ENCODE results near the gene DIP2A. TPM values are rescaled to one million over a fixed set of nuclear protein-coding genes. Genes with fewer than 3 reads are reported as not detected.

DIP2A gene
- polyA plus RNA-seq, 3 donors = 4.6 to 55.4 (median 6.1) TPM

DNA sequence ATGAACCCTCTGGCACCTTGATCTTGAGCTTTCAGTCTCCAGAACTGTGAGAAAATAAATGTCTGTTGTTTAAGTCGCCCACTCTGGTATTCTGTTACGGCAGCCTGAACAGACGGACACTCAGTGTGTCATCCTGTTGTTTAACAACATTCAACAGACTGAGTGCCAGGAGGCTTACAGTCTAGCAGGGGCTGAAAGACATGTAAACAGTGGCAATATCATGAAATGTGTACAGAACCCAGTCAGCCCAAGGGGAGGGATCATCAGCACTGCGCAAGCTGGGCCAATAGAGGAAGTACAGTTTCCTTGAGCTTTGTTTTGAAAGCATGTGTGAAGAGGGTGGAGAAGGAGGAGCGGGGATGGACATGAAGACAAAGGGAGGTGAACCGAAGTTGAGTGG lies 13.6 kb downstream of the DIP2A start:
- Histone ChIP-seq H3K27ac (ENCODE audit: low read depth in 1 of 2, low read length in 2 of 2) (peak overlapping the region in 1 of 2 donors; percentile 72), H3K9me3 (replicated peaks in 1 of 2; ENCODE audit: control insufficient read depth in 1 of 2, insufficient read depth in 1 of 2, low read length in 2 of 2) (no peaks in the 10 kb centered on the region), H3K4me1 (ENCODE audit: control insufficient read depth in 1 of 2, insufficient read depth in 2 of 2, low read length in 2 of 2) (peaks cover 16 to 23% of the 10 kb centered on the region in 2 donors), H3K27me3 (ENCODE audit: control insufficient read depth in 2 of 2, insufficient read depth in 2 of 2, low read length in 2 of 2) (no peaks in the 10 kb centered on the region), H4K20me1 (ENCODE audit: insufficient read depth, low read length) (peaks cover 12% of the 10 kb centered on the region), H3K4me2 (replicated peaks; ENCODE audit: extremely low read depth, low read length, poor library complexity, severe bottlenecking) (peak overlapping the region; percentile 61), H3K9ac (ENCODE audit: insufficient read depth, low read length, poor library complexity, severe bottlenecking) (no peak overlapping the region), H3K79me2 (ENCODE audit: insufficient read depth, low read length) (peaks cover 32% of the 10 kb centered on the region), H2AFZ (ENCODE audit: insufficient read depth, low read depth, low read length, poor library complexity, severe bottlenecking) (peak overlapping the region; percentile 81), H3K4me3 (replicated peaks in 1 of 3; ENCODE audit: low read depth in 2 of 3, low read length in 3 of 3) (peak overlapping the region in 1 of 3 experiments; percentile 51), H3K36me3 (replicated peaks in 1 of 2; ENCODE audit: control insufficient read depth in 1 of 2, insufficient read depth in 2 of 2, low read length in 2 of 2) (peaks cover 0 to 13% of the 10 kb centered on the region in 2 donors)
- Mint-ChIP-seq H3K27ac (peak overlapping the region; percentile 1 to 69 (median 65)), H3K27me3 (ENCODE audit: low read depth in 3 of 3) (peaks cover 0 to 2% (median 0%) of the 10 kb centered on the region in 3 donors), H3K36me3 (peaks cover 12 to 26% of the 10 kb centered on the region in 2 donors), H3K4me1 (peaks cover 26% of the 10 kb centered on the region), H3K4me3 (peak overlapping the region in 1 of 2 donors; percentile 84), H3K9me3 (no peaks in the 10 kb centered on the region)
- peak; percentile 43 to 47 (median 44) for DNase-seq
- WGBS (ENCODE audit: insufficient coverage) = 33% methylated on average over 6 of the region's 6 CpGs
- TF ChIP-seq, protein P1, sequence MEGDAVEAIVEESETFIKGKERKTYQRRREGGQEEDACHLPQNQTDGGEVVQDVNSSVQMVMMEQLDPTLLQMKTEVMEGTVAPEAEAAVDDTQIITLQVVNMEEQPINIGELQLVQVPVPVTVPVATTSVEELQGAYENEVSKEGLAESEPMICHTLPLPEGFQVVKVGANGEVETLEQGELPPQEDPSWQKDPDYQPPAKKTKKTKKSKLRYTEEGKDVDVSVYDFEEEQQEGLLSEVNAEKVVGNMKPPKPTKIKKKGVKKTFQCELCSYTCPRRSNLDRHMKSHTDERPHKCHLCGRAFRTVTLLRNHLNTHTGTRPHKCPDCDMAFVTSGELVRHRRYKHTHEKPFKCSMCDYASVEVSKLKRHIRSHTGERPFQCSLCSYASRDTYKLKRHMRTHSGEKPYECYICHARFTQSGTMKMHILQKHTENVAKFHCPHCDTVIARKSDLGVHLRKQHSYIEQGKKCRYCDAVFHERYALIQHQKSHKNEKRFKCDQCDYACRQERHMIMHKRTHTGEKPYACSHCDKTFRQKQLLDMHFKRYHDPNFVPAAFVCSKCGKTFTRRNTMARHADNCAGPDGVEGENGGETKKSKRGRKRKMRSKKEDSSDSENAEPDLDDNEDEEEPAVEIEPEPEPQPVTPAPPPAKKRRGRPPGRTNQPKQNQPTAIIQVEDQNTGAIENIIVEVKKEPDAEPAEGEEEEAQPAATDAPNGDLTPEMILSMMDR (IDR thresholded peaks at IDR 0.05) = no peak
- intact Hi-C loops (cut with micrococcal nuclease) = no loop called here

DNA sequence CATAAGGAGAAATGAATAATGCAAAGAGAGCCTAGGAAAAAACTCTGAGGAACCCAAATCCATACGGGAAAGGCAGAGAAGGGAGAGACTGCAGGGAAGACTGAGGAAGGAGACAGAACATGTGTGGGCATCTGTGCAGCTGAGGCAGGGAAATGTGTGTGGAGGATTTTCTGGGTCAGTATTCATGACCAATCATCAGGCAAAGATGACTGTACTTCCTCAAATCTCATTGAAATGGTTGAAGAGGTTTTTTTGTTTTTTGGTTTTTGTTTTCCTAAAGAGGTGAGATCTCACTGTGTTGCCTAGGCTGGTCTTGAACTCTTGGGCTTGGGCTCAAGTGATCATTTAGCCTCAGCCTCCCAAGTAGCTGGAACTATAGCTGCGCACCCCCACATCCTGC lies 15.7 kb downstream of the DIP2A start:
- Histone ChIP-seq H3K4me3 (replicated peaks in 1 of 3; ENCODE audit: low read depth in 2 of 3, low read length in 3 of 3) (no peak overlapping the region), H3K4me2 (replicated peaks; ENCODE audit: extremely low read depth, low read length, poor library complexity, severe bottlenecking) (no peak overlapping the region), H3K79me2 (ENCODE audit: insufficient read depth, low read length) (peaks cover 38% of the 10 kb centered on the region), H3K4me1 (ENCODE audit: control insufficient read depth in 1 of 2, insufficient read depth in 2 of 2, low read length in 2 of 2) (peaks cover 16 to 23% of the 10 kb centered on the region in 2 donors), H3K9me3 (replicated peaks in 1 of 2; ENCODE audit: control insufficient read depth in 1 of 2, insufficient read depth in 1 of 2, low read length in 2 of 2) (no peaks in the 10 kb centered on the region), H3K36me3 (replicated peaks in 1 of 2; ENCODE audit: control insufficient read depth in 1 of 2, insufficient read depth in 2 of 2, low read length in 2 of 2) (peaks cover 0 to 9% of the 10 kb centered on the region in 2 donors), H3K27ac (ENCODE audit: low read depth in 1 of 2, low read length in 2 of 2) (peak overlapping the region in 1 of 2 donors; percentile 28), H3K9ac (ENCODE audit: insufficient read depth, low read length, poor library complexity, severe bottlenecking) (no peak overlapping the region), H4K20me1 (ENCODE audit: insufficient read depth, low read length) (peaks cover 14% of the 10 kb centered on the region), H3K27me3 (ENCODE audit: control insufficient read depth in 2 of 2, insufficient read depth in 2 of 2, low read length in 2 of 2) (no peaks in the 10 kb centered on the region), H2AFZ (ENCODE audit: insufficient read depth, low read depth, low read length, poor library complexity, severe bottlenecking) (no peak overlapping the region)
- no peaks in the 10 kb centered on the region for H3K9me3 Mint-ChIP-seq
- peak; percentile 12 to 41 (median 17) for DNase-seq
- TF ChIP-seq, protein P1 (IDR thresholded peaks at IDR 0.05) = no peak
- intact Hi-C loops (cut with micrococcal nuclease) = no loop called here
- peaks cover 13 to 27% of the 10 kb centered on the region in 2 donors for H3K36me3 Mint-ChIP-seq
- WGBS (ENCODE audit: insufficient coverage) = 88% methylated on average over 1 of the region's 2 CpGs
- H3K27me3 Mint-ChIP-seq (ENCODE audit: low read depth in 3 of 3) = peaks cover 0 to 3% (median 0%) of the 10 kb centered on the region in 3 donors
- H3K4me3 Mint-ChIP-seq = no peak overlapping the region
- peaks cover 31% of the 10 kb centered on the region for H3K4me1 Mint-ChIP-seq
- peak overlapping the region in 5 of 7 donors; percentile 3 to 77 (median 10) for H3K27ac Mint-ChIP-seq
